Breast epithelium (tissue), 3 donors: Measurements from ENCODE around the gene BRAP.

ENCODE experiments used
- CTCF ChIP-seq, 3 donors: fragments of 450-650 bp; IDR thresholded peaks; one replicate each; pipeline ENCODE4 v1.5.1; 2016 to 2017; ENCODE audit warnings: antibody characterized with exemption in 3 of 3, mild to moderate bottlenecking in 3 of 3, moderate library complexity in 3 of 3
- POLR2A ChIP-seq: fragments of 450-650 bp; IDR thresholded peaks from one replicate; pipeline ENCODE4 v1.6.1; 2016; ENCODE audit warnings: antibody characterized with exemption, mild to moderate bottlenecking, moderate library complexity
- POLR2AphosphoS5 ChIP-seq, 3 donors: sonication (generic); formaldehyde crosslinking; IDR thresholded peaks; one replicate each; pipeline ENCODE4 v1.6.1; 2017; ENCODE audit warnings: antibody characterized with exemption in 3 of 3

DNA sequence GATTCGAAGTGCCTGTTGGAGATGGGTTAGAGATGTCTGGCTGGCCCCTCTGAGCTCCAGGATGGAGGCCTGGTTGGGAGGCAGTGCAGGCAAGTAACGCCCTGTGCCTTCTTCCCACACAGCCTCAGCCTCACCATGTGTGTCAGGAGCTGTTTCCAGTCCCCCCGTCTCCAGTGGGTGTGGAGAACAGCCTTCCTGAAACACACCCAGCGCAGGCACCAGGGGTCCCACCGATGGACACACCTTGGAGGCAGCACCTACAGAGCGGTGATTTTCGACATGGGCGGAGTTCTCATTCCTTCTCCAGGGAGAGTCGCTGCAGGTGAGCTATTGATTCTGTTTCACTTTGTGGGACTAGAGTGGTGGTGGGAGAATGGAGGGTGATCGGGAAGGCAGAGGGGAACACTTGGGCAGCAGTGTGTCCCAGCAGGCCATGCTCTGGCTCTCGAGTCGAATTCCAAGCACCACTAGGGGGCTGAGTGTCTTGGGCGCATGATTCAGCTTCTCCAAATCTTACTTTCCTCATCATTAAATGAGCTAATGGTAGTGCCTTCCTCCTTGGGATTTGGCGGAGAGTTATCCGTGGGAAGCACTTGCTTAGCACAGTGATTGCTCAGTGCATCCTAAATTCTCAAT lies 6.9 kb upstream of the BRAP start:
- TF ChIP-seq POLR2A (no peak), POLR2AphosphoS5 (IDR thresholded peaks at IDR 0.05) (no peak), CTCF (IDR thresholded peaks at IDR 0.05) (no peak)
